CD4-positive, alpha-beta T cell treated with Interferon alpha-2 for 1 hour (primary cell): ENCODE results near the gene INSRR.
A peak's percentile ranks its signal among the peaks of the same experiment; 100 is the strongest.

Experiments
- DNase-seq, 2 donors: peaks; one replicate each; pipeline ENCODE4 v3.0.0-alpha.2; 2020 to 2022

The INSRR gene

GRCh38 chr1:156869455-156869854 lies 10.5 kb upstream of the INSRR start:
- DNase-seq, result no peak

- no peak for DNase-seq
These were observed 9.4 kb upstream of the INSRR start for GRCh38 chr1:156868341-156868740.

GRCh38 chr1:156866249-156866909 lies 7.5 kb upstream of the INSRR start:
- DNase-seq, result no peak

- no peak for DNase-seq
These were observed 6.9 kb upstream of the INSRR start for GRCh38 chr1:156865865-156866248.

DNA sequence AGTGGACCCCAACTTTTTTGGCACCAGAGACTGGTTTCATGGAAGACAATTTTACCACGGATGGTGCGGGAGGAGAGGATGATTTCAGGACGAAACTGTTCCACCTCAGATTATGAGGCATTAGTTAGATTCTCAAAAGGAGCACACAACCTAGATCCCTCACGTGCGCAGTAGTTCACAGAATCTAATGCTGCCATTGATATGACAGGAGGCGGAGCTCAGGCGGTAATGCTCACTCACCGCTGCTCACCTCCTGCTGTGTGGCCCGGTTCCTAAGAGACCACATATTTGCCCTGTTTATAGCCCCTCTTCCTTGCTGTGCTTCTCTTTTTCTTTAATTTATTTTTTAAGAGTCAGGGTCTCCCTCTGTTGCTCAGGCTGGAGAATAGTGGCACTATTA lies 6.3 kb upstream of the INSRR start:
- DNase-seq, result no peak

- DNase-seq, result no peak
These were observed 5.9 kb upstream of the INSRR start for GRCh38 chr1:156864796-156865195.

GRCh38 chr1:156863631-156864030 lies 4.7 kb upstream of the INSRR start:
- no peak for DNase-seq

GRCh38 chr1:156862997-156863599 lies 4.2 kb upstream of the INSRR start:
- DNase-seq, result no peak

GRCh38 chr1:156862584-156862983 lies 3.7 kb upstream of the INSRR start:
- DNase-seq, result no peak

DNA sequence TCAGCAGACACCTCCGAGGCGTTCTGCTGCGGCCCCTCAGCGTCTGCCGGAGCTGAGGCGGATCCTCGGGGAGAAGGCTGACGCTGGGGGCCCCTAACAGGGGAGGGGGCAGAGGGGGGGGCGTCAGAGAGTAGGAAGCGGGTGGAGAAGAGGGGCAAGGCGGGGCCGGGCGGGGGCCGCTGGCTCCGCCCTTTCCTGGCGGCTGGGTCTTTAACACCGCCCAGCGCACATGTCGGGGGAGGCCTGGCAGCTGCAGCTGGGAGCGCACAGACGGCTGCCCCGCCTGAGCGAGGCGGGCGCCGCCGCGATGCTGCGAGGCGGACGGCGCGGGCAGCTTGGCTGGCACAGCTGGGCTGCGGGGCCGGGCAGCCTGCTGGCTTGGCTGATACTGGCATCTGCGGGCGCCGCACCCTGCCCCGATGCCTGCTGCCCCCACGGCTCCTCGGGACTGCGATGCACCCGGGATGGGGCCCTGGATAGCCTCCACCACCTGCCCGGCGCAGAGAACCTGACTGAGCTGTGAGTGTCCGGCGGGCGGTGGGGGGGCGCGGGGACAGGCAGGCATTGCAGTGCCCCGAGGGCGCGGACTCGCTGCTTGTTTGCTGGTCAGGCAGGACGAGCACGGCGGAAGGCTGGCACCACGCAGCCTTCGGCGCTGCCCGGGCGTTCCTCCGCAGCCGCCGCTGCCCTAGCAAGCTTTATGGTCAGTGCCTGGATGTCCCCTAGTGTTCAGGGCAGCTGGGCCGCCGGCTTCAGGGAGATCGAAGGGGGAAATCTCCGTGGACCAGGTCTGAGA lies 1.9 kb upstream of the INSRR start, which contains the start of gene NTRK1:
Gene NTRK1 (plus strand): TSS at position 238 of the 796 bp plus-strand sequence. CDS start 70 bp downstream, at position 308.
- DNase-seq, result peak; percentile 46 to 71

DNA sequence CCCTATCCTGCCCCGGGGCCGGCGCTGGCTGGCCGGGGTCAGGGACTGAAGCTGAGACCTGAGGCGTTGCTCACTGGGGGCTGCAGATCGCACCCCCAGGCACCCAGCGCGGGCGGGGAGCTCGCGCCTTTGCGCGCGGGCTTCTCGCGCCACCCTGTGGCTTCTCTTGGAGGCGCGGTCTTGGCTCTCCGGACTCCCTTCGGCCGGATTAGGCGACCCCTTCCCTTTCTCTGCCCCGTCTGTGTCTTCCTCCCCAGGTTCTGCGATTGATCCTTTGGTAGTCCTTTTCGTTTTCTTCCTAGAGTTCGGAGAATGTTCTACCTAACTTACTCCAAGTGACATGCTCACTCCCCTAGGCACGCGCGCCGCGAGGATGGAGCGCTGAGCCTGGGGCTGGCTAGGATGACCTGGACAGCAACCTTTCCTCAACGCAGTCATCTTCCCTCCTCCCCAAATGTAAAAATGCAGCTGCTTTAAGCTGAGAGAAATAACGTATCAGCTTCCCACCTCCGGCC lies 1.3 kb upstream of the INSRR start:
- DNase-seq, result peak; percentile 41 to 65

DNA sequence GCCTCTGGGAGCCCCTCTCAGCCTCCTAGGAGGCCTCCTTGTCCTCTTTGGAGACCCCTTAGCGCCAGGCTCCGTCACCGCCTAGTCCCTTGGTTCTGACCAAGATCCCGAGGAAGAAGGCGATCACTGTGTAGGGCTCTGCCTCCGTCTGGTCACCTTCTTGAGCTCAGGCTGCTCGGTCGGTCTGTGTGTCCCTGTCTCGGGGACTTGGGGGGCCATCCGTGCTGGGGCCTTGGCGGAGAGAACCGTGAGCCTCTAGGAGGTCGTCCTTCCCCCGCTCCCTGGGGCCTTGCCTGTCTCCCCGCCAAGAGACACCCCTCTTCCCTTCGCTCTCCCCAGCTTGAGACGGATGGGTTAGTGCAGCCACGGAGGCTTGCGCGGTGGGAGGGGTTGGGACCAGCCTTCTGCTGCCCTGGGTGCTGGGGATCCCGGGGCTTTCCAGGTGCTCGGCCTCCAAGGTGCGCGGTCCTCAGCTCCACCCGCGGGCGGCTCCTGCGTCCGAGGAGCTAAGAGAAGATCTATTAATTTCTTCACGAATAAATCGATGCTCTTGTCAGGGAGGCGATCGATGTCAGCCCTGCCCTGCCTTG lies 701 bp upstream of the INSRR start:
- peak in 1 of 2 donors; percentile 27 for DNase-seq

- DNase-seq, result no peak
These were observed 361 bp downstream of the INSRR start for GRCh38 chr1:156858555-156858956.

DNA sequence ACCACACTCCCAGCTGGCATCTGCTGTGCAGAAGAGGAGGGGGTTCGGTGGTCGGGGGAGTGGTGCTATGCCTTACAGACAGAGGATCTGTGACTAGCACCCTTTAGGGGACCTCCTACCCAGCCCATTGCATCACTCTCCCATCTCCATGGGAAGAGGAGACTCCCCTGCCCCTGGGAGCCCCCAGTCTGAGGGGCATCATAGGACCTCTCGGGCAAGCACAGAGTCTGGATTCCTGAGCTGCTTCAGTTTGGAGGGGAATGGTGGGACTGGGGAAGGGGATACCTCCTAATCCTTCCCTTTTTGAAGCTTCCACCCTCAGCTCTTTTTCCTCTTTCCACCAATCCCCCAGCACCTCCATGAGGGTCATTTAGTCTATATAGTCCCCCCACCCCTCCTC lies 1.4 kb downstream of the INSRR start:
- no peak for DNase-seq

- no peak for DNase-seq
These were observed 2.6 kb downstream of the INSRR start for GRCh38 chr1:156856282-156856785.

DNA sequence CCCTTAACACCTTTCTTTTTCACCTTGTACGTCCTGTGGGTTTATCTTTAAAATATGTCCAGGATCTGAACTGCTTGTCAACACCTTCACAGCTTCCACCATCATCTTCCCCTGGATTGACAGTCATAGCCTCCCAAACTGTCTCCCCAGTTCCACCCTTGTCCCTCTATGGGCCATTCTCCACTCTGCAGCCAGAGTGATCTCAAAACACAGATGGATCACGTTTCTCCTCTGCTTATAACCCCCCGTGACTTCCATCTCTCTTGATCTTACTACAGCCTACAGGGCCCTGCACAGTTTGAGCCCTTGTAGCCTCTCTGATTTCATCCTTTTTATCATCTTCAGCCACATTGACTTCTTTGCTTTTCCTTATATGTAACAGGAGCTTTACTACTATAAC lies 4.3 kb downstream of the INSRR start:
- no peak for DNase-seq

- no peak for DNase-seq
These were observed 5.2 kb downstream of the INSRR start for GRCh38 chr1:156853761-156854160.

DNA sequence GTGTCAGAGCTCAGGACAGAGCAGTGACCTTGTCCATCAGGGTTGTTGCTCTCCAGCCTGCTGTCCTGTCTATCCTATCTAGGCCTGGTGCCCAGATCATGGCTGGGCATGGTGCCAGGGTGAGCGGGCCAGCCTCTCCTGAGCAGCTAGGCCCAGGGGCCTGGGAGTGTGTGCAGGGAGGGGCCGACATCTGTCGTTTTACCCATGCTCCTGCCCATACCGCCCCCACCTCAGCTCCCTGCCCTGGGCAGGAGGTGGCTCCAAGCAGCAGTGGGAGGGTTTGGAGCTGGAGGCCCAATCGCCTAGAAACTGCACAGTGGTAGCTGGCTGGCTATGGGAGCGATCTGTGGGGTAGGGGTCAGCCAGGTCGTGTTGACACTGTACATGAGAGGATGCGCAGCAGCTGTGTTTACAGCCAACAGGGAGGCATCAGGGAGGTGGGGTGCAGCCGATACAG lies 6.5 kb downstream of the INSRR start:
- DNase-seq, result no peak

DNA sequence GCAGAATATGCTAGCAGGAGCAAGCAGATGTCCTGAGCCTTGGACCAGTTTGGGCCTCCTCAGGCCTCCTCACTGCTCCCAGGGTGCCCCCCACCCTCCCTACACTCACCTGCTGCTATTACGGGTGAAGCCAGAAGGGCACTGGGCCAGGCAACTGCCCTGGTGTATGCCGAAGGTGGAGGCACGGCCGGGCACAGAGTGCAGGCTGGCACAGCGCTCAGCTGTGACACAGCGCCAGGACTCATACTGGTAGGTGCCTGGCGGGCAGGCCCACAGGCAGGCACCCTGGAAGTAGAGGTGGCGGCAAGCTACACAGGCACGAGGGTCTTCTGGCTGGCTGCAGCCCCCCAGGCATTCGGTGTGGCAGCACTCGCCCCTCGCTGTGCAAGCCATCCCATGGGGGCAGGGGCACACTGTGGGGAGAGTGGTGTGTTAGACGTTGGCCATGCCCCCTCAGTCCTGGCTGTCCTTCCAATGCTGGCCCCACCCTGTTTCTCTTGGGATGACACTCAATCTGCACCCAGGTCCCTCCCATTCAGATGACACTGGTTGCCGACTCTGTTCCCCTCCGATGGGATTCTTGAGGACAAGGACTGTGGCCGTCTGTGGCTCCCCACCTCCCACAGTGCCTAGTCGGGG lies 7.0 kb downstream of the INSRR start:
- DNase-seq, result no peak

GRCh38 chr1:156849151-156849496 lies 9.8 kb downstream of the INSRR start:
- no peak for DNase-seq

- peak; percentile 77 to 82 for DNase-seq
These were observed 10.3 kb downstream of the INSRR start for GRCh38 chr1:156848461-156849150.
